Measurements from ENCODE around the gene ANO2.

GRCh38 chr12:5599378-5599777 lies 345.7 kb downstream of the ANO2 start:
- TF ChIP-seq CTCF (IDR thresholded peaks at IDR 0.05) (no peak), POLR2A (IDR thresholded peaks at IDR 0.05) (no peak)

Measured in uterus (tissue), 2 donors.